Liver (tissue), 3 donors: Measurements from ENCODE around the gene VWA5B1.

Experiments used
- CTCF ChIP-seq: fragments of 150-350 bp; IDR thresholded peaks from 2 replicates; pipeline ENCODE4 v1.5.1; 2017; ENCODE audit warnings: improper control_type of control experiment, low read depth, low read length; ENCODE audit not compliant: missing input control
- FOXA1 ChIP-seq: IDR thresholded peaks from 2 replicates; pipeline ENCODE4 v1.6.1; 2016; ENCODE audit warnings: antibody characterized with exemption
- MAX ChIP-seq: IDR thresholded peaks from 2 replicates; pipeline ENCODE4 v1.6.1; 2016; ENCODE audit warnings: antibody characterized with exemption
- REST ChIP-seq: IDR thresholded peaks from 2 replicates; pipeline ENCODE4 v1.6.1; 2016; ENCODE audit warnings: antibody characterized with exemption, mild to moderate bottlenecking
- SP1 ChIP-seq: IDR thresholded peaks from 2 replicates; pipeline ENCODE4 v1.6.1; 2018; ENCODE audit warnings: antibody characterized with exemption, mild to moderate bottlenecking
- TAF1 ChIP-seq: conservative IDR thresholded peaks from 2 replicates; pipeline ENCODE4 v1.6.1; 2016; ENCODE audit warnings: antibody characterized with exemption, mild to moderate bottlenecking
- YY1 ChIP-seq: IDR thresholded peaks from 2 replicates; pipeline ENCODE4 v1.6.1; 2016; ENCODE audit warnings: antibody characterized with exemption, mild to moderate bottlenecking
- ZBTB33 ChIP-seq: IDR thresholded peaks from 2 replicates; pipeline ENCODE4 v1.6.1; 2016; ENCODE audit warnings: antibody characterized with exemption
- donor health status: healthy.
- donor health status: healthy.

- TF ChIP-seq CTCF: no peak
- no peak for TF ChIP-seq ZBTB33
- TF ChIP-seq SP1: no peak
- TF ChIP-seq FOXA1: no peak
- no peak for TF ChIP-seq YY1
- TF ChIP-seq MAX: no peak
- no peak for TF ChIP-seq REST
- no peak for TF ChIP-seq TAF1
Observed at GRCh38 chr1:20291645-20292084, 990 bp downstream of the VWA5B1 start.
